IMR-90 (cell line): ENCODE measurements around the gene SNX14. TPM values are rescaled to one million over a fixed set of nuclear protein-coding genes. Genes with fewer than 3 reads are reported as not detected.

Source experiments
- ATAC-seq: fragments of 200-7000 bp; cut with Tn5 transposase; 2 replicates; pipeline ENCODE4 v1.9.1; 2020; ENCODE audit warnings: low read depth, mild to moderate bottlenecking, moderate library complexity
- BruUV-seq: library from RNA; stranded (reverse); fragments of 400-500 nt; replicated peaks from 2 replicates; lab custom pipeline; 2021; lab: Mats Ljungman, UMichigan
- CTCF ChIA-PET: fragments of 300-600 bp; formaldehyde crosslinking; extraction: SDS; loops from one replicate; lab custom pipeline; 2021; ENCODE audit warnings: antibody characterized with exemption; lab: Yijun Ruan, JAX
- POLR2A ChIA-PET: fragments of 300-600 bp; sonication (Branson Sonifier 250); formaldehyde crosslinking; loops from one replicate; lab custom pipeline; 2022; ENCODE audit warnings: antibody characterized with exemption; ENCODE audit not compliant: unreplicated experiment; lab: Charles Lee
- DNase-seq: peaks from one replicate; pipeline ENCODE4 v3.0.0; 2013
- H2AFZ ChIP-seq: replicated peaks from 2 replicates; pipeline ENCODE3; 2013; ENCODE audit warnings: low read length, mild to moderate bottlenecking; ENCODE audit not compliant: poor library complexity
- H2AK5ac ChIP-seq: 2 replicates; pipeline ENCODE4 v1.6.1; 2013; ENCODE audit warnings: low read depth, low read length, inconsistent platforms
- H2AK9ac ChIP-seq: replicated peaks from 2 replicates; pipeline ENCODE3; 2013; ENCODE audit warnings: mild to moderate bottlenecking, low read depth, low read length, moderate library complexity; ENCODE audit not compliant: poor library complexity
- H2BK120ac ChIP-seq: 2 replicates; pipeline ENCODE4 v1.6.1; 2013; ENCODE audit warnings: low read depth, low read length, inconsistent platforms
- H2BK15ac ChIP-seq: 3 replicates; pipeline ENCODE4 v1.6.1; 2013; ENCODE audit warnings: low read depth, low read length, inconsistent platforms
- H2BK20ac ChIP-seq: 2 replicates; pipeline ENCODE4 v1.6.1; 2013; ENCODE audit warnings: low read depth, mild to moderate bottlenecking, inconsistent platforms, low read length, moderate library complexity
- H2BK5ac ChIP-seq: 2 replicates; pipeline ENCODE4 v1.6.1; 2013; ENCODE audit warnings: mild to moderate bottlenecking, low read depth, low read length, inconsistent platforms; ENCODE audit not compliant: poor library complexity, severe bottlenecking
- H3K14ac ChIP-seq: replicated peaks from 2 replicates; pipeline ENCODE4 v1.6.1; 2013; ENCODE audit warnings: low read depth, low read length, inconsistent platforms
- H3K18ac ChIP-seq: 2 replicates; pipeline ENCODE4 v1.6.1; 2013; ENCODE audit warnings: low read depth, low read length, control low read depth
- H3K23ac ChIP-seq: 2 replicates; pipeline ENCODE4 v1.6.1; 2013; ENCODE audit warnings: low read depth, low read length, inconsistent platforms
- H3K27ac ChIP-seq: 2 replicates; pipeline ENCODE4 v1.5.1; 2013; ENCODE audit warnings: mild to moderate bottlenecking, control low read depth, low read length; ENCODE audit not compliant: insufficient read depth
- H3K27me3 ChIP-seq: 2 replicates; pipeline ENCODE4 v1.6.1; 2013; ENCODE audit warnings: low read length; ENCODE audit not compliant: control insufficient read depth, insufficient read depth
- H3K36me3 ChIP-seq: 2 replicates; pipeline ENCODE4 v1.6.1; 2013; ENCODE audit warnings: low read length, mixed read lengths; ENCODE audit not compliant: control insufficient read depth, insufficient read depth
- H3K4ac ChIP-seq: 2 replicates; pipeline ENCODE4 v1.6.1; 2013; ENCODE audit warnings: low read depth, low read length, inconsistent platforms
- H3K4me1 ChIP-seq: 2 replicates; pipeline ENCODE4 v1.6.1; 2013; ENCODE audit warnings: low read length, mixed read lengths; ENCODE audit not compliant: control insufficient read depth, insufficient read depth
- H3K4me2 ChIP-seq: 2 replicates; pipeline ENCODE4 v1.6.1; 2013; ENCODE audit warnings: low read depth, mild to moderate bottlenecking, control low read depth, low read length, moderate library complexity
- H3K4me3 ChIP-seq: 2 replicates; pipeline ENCODE4 v1.5.1; 2013; ENCODE audit warnings: low read depth, mild to moderate bottlenecking, control low read depth, low read length, moderate library complexity; ENCODE audit not compliant: insufficient read depth
- H3K56ac ChIP-seq: 2 replicates; pipeline ENCODE4 v1.6.1; 2013; ENCODE audit warnings: low read length, inconsistent platforms; ENCODE audit not compliant: insufficient read depth; ENCODE audit errors: extremely low read depth
- H3K79me1 ChIP-seq, 2 experiments: 2 replicates each; pipeline ENCODE4 v1.6.1; 2013; ENCODE audit warnings: low read length in 2 of 2, inconsistent platforms in 1 of 2, low read depth in 1 of 2
- H3K9ac ChIP-seq: 2 replicates; pipeline ENCODE4 v1.6.1; 2013; ENCODE audit warnings: low read depth, low read length, control low read depth
- H3K9me1 ChIP-seq: 2 replicates; pipeline ENCODE4 v1.6.1; 2013; ENCODE audit warnings: low read length, inconsistent platforms; ENCODE audit not compliant: insufficient read depth
- H3K9me3 ChIP-seq: 2 replicates; pipeline ENCODE4 v1.6.1; 2013; ENCODE audit warnings: low read length; ENCODE audit not compliant: control insufficient read depth, insufficient read depth
- H4K20me1 ChIP-seq: 2 replicates; pipeline ENCODE4 v1.6.1; 2013; ENCODE audit warnings: low read length, inconsistent platforms; ENCODE audit not compliant: insufficient read depth
- H4K5ac ChIP-seq: 2 replicates; pipeline ENCODE4 v1.6.1; 2013; ENCODE audit warnings: mild to moderate bottlenecking, low read depth, low read length, control low read depth
- H4K8ac ChIP-seq, 2 experiments: 2 replicates each; pipeline ENCODE4 v1.6.1; 2013; ENCODE audit warnings: low read depth in 2 of 2, low read length in 2 of 2, control low read depth in 1 of 2, inconsistent platforms in 1 of 2
- H4K91ac ChIP-seq: 2 replicates; pipeline ENCODE4 v1.6.1; 2013; ENCODE audit warnings: low read depth, low read length, inconsistent platforms; ENCODE audit not compliant: insufficient read depth
- BHLHE40 ChIP-seq: fragments of 150-350 bp; IDR thresholded peaks from 2 replicates; pipeline ENCODE4 v1.6.1; 2016; ENCODE audit warnings: mild to moderate bottlenecking, low read depth, low read length
- CEBPB ChIP-seq: IDR thresholded peaks from 2 replicates; pipeline ENCODE4 v1.6.1; 2012; ENCODE audit warnings: low read depth, low read length, improper control_type of control experiment
- CHD1 ChIP-seq: IDR thresholded peaks from 2 replicates; pipeline ENCODE4 v1.6.1; 2012; ENCODE audit warnings: low read depth, low read length, improper control_type of control experiment
- FOS ChIP-seq: fragments of 150-350 bp; IDR thresholded peaks from 2 replicates; pipeline ENCODE4 v1.6.1; 2016; ENCODE audit warnings: low read depth, low read length
- MAFK ChIP-seq: IDR thresholded peaks from 2 replicates; pipeline ENCODE4 v1.6.1; 2012; ENCODE audit warnings: low read depth, low read length, improper control_type of control experiment
- MAZ ChIP-seq: IDR thresholded peaks from 2 replicates; pipeline ENCODE4 v1.6.1; 2012; ENCODE audit warnings: low read depth, mild to moderate bottlenecking, low read length, improper control_type of control experiment, moderate library complexity, borderline replicate concordance
- MXI1 ChIP-seq: IDR thresholded peaks from 2 replicates; pipeline ENCODE4 v1.6.1; 2012; ENCODE audit warnings: low read depth, mild to moderate bottlenecking, low read length, moderate library complexity, borderline replicate concordance
- NFE2L2 ChIP-seq: fragments of 150-350 bp; IDR thresholded peaks from 2 replicates; pipeline ENCODE4 v1.6.1; 2016; ENCODE audit warnings: low read depth, mild to moderate bottlenecking, low read length
- POLR2A ChIP-seq: IDR thresholded peaks from 2 replicates; pipeline ENCODE4 v1.6.1; 2012; ENCODE audit warnings: mild to moderate bottlenecking, low read depth, low read length
- RAD21 ChIP-seq: IDR thresholded peaks from 2 replicates; pipeline ENCODE4 v1.6.1; 2012; ENCODE audit warnings: low read length, improper control_type of control experiment
- RCOR1 ChIP-seq: IDR thresholded peaks from 2 replicates; pipeline ENCODE4 v1.6.1; 2012; ENCODE audit warnings: mild to moderate bottlenecking, low read length, improper control_type of control experiment; ENCODE audit not compliant: insufficient replicate concordance
- RFX5 ChIP-seq: IDR thresholded peaks from 2 replicates; pipeline ENCODE4 v1.8.0; 2012; ENCODE audit warnings: low read depth, mild to moderate bottlenecking, low read length, moderate library complexity
- SMC3 ChIP-seq: fragments of 150-350 bp; IDR thresholded peaks from 2 replicates; pipeline ENCODE4 v1.6.1; 2016; ENCODE audit warnings: low read depth, mild to moderate bottlenecking, antibody characterized with exemption, low read length, moderate library complexity
- WGBS, 2 experiments: methylation state at CpG; one replicate each; pipeline versions ENCODE4 v1.1.5 to v1.1.7; 2013; ENCODE audit warnings: missing lambda C conversion rate in 2 of 2; ENCODE audit not compliant: insufficient read length in 1 of 2; ENCODE audit errors: extremely low coverage in 2 of 2; 5-methylcytosine and 5-hydroxymethylcytosine counted together
- dilution Hi-C: fragments of 300-500 bp; cut with HindIII; formaldehyde crosslinking; loops from one replicate; pipeline ENCODE4 v1.14.3; 2018; ENCODE audit warnings: low sequenced_read_pairs; ENCODE audit not compliant: unreplicated experiment
- in situ Hi-C: fragments of 300-500 bp; cut with MboI; formaldehyde crosslinking; loops from 3 replicates; pipeline ENCODE4 v1.14.3; 2019; ENCODE audit warnings: low sequenced_read_pairs, inconsistent platforms, mixed read lengths
- intact Hi-C: fragments of 100-400 bp; cut with micrococcal nuclease; formaldehyde crosslinking; loops from 2 replicates; pipeline ENCODE4 v1.10.0; 2022
- polyA plus RNA-seq, 3 experiments: library from polyadenylated mRNA; depleted of rRNA; stranded (reverse); fragments of >200 nt; gene quantifications; 2 replicates each; pipeline ENCODE4 v1.2.3, GENCODE V29; 2012; ENCODE audit warnings: low replicate concordance in 1 of 3
- total RNA-seq: library from RNA; depleted of rRNA; stranded (reverse); fragments of >200 nt; gene quantifications from 2 replicates; pipeline ENCODE4 v1.2.3, GENCODE V29; 2012
- TF ChIP-seq, protein P1 (sequence below): fragments of 150-350 bp; IDR thresholded peaks from 2 replicates; pipeline ENCODE4 v1.6.1; 2016; ENCODE audit warnings: low read depth, mild to moderate bottlenecking, low read length, moderate library complexity, borderline replicate concordance
- TF ChIP-seq, protein P2 (sequence below): conservative IDR thresholded peaks from 2 replicates; pipeline ENCODE4 v1.5.1; 2012; ENCODE audit warnings: mild to moderate bottlenecking, low read depth, low read length, improper control_type of control experiment
- TF ChIP-seq, protein P3 (sequence below): fragments of 150-350 bp; IDR thresholded peaks from 2 replicates; pipeline ENCODE4 v1.6.1; 2017; ENCODE audit warnings: mild to moderate bottlenecking, antibody characterized with exemption, low read length, low read depth

The SNX14 gene
- total and polyA plus RNA-seq, 2 of the 4 experiments (the other 2 are of a cell fraction): 39.9 to 61.8 TPM

DNA sequence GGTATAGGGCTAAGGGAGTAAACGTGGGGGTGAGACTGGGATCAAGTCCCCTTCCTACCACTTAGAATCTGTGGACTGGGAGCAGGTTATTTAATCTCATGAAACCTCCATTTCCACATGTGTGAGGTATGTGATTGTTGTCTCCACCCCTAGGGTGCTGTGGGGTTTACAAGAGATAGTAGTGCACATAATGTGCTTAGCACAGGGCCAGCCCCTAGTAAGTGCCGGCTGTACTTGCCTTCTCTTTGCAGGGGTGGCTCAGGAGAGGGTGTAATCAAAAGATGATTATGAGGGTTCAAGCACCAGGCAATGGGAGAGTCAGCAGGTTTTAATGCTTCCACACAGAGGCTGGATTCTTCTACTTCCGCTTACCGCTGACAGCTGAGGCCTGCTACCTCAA lies 136.9 kb downstream of the SNX14 start:
- H3K14ac ChIP-seq: peak overlapping the region; percentile 2; the same call in 1 of the 2 replicates
- H3K27ac ChIP-seq: no peak overlapping the region; the same call in 1 of the 2 replicates
- peak overlapping the region; percentile 19; the same call in 1 of the 2 replicates for H3K4ac ChIP-seq
- dilution Hi-C loops (no loop called here), intact Hi-C loops (loop anchor here (10.0 kb wide), 1 partner anchor 218 kb away; no protein-coding TSS in a partner anchor), in situ Hi-C loops (loop anchor here (10.0 kb wide), 1 partner anchor 218 kb away; no protein-coding TSS in a partner anchor)
- 0 out of 2 replicates have a peak overlapping the region, but pooled peaks have one; percentile 38 for H2AK5ac ChIP-seq
- no peak overlapping the region for H2BK5ac ChIP-seq
- no peak overlapping the region; the same call in 1 of the 2 replicates for H3K18ac ChIP-seq
- no peak for DNase-seq
- H2AK9ac ChIP-seq: no peak overlapping the region
- no peaks in the 10 kb centered on the region for H3K27me3 ChIP-seq
- no peaks in the 10 kb centered on the region for H3K9me3 ChIP-seq
- H3K23ac ChIP-seq: peak overlapping the region; percentile 32; the same call in 1 of the 2 replicates
- 100% methylated on average over 3 of the region's 4 CpGs; no CpG with 5 or more reads in 1 of the 2 experiments for WGBS, 2 experiments
- H3K79me1 ChIP-seq: peaks cover 32 to 76% of the 10 kb centered on the region in 2 experiments
- CTCF ChIA-PET: no interaction called here
- no TSS peak for BruUV-seq
- H2BK15ac ChIP-seq: no peak overlapping the region
- H2BK120ac ChIP-seq: no peak overlapping the region
- peaks cover 50% of the 10 kb centered on the region for H3K4me1 ChIP-seq
- no peak overlapping the region for H3K4me2 ChIP-seq
- H4K91ac ChIP-seq: no peak overlapping the region
- no peak overlapping the region for H3K4me3 ChIP-seq
- peaks cover 10% of the 10 kb centered on the region; the same call in 1 of the 2 replicates for H3K36me3 ChIP-seq
- H3K9me1 ChIP-seq: peaks cover 46% of the 10 kb centered on the region
- H2AFZ ChIP-seq: no peak overlapping the region
- POLR2A ChIA-PET: no interaction called here
- peaks cover 66% of the 10 kb centered on the region for H4K20me1 ChIP-seq
- no peak for TF ChIP-seq RFX5
- TF ChIP-seq BHLHE40: no peak
- TF ChIP-seq RCOR1: no peak
- no peak for TF ChIP-seq CHD1
- no peak for TF ChIP-seq FOS
- TF ChIP-seq, protein P1, sequence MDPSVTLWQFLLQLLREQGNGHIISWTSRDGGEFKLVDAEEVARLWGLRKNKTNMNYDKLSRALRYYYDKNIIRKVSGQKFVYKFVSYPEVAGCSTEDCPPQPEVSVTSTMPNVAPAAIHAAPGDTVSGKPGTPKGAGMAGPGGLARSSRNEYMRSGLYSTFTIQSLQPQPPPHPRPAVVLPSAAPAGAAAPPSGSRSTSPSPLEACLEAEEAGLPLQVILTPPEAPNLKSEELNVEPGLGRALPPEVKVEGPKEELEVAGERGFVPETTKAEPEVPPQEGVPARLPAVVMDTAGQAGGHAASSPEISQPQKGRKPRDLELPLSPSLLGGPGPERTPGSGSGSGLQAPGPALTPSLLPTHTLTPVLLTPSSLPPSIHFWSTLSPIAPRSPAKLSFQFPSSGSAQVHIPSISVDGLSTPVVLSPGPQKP: no peak
- TF ChIP-seq, protein P2, sequence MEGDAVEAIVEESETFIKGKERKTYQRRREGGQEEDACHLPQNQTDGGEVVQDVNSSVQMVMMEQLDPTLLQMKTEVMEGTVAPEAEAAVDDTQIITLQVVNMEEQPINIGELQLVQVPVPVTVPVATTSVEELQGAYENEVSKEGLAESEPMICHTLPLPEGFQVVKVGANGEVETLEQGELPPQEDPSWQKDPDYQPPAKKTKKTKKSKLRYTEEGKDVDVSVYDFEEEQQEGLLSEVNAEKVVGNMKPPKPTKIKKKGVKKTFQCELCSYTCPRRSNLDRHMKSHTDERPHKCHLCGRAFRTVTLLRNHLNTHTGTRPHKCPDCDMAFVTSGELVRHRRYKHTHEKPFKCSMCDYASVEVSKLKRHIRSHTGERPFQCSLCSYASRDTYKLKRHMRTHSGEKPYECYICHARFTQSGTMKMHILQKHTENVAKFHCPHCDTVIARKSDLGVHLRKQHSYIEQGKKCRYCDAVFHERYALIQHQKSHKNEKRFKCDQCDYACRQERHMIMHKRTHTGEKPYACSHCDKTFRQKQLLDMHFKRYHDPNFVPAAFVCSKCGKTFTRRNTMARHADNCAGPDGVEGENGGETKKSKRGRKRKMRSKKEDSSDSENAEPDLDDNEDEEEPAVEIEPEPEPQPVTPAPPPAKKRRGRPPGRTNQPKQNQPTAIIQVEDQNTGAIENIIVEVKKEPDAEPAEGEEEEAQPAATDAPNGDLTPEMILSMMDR: no peak
- no peak for TF ChIP-seq RAD21
- TF ChIP-seq NFE2L2: no peak
- TF ChIP-seq, protein P3, sequence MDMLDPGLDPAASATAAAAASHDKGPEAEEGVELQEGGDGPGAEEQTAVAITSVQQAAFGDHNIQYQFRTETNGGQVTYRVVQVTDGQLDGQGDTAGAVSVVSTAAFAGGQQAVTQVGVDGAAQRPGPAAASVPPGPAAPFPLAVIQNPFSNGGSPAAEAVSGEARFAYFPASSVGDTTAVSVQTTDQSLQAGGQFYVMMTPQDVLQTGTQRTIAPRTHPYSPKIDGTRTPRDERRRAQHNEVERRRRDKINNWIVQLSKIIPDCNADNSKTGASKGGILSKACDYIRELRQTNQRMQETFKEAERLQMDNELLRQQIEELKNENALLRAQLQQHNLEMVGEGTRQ: no peak
- TF ChIP-seq SMC3: no peak
- TF ChIP-seq MXI1: no peak
- TF ChIP-seq POLR2A: no peak
- no peak for TF ChIP-seq MAFK
- TF ChIP-seq MAZ: no peak
- TF ChIP-seq CEBPB: no peak
- no peak overlapping the region for H2BK20ac ChIP-seq
- ATAC-seq: no peak
- no peak overlapping the region for H3K56ac ChIP-seq
- H3K9ac ChIP-seq: no peak overlapping the region
- no peak overlapping the region; a peak in 1 of 4 replicates for H4K8ac ChIP-seq
- H4K5ac ChIP-seq: no peak overlapping the region
